GM21723 (cell line): ENCODE results near the gene CSPG4.

Experiments
- ATAC-seq: cut with Tn5 transposase; IDR thresholded peaks from one replicate; pipeline ENCODE4 v1.9.1; 2021; ENCODE audit warnings: mild to moderate bottlenecking, moderate library complexity; ENCODE audit not compliant: unreplicated experiment

The CSPG4 gene

DNA sequence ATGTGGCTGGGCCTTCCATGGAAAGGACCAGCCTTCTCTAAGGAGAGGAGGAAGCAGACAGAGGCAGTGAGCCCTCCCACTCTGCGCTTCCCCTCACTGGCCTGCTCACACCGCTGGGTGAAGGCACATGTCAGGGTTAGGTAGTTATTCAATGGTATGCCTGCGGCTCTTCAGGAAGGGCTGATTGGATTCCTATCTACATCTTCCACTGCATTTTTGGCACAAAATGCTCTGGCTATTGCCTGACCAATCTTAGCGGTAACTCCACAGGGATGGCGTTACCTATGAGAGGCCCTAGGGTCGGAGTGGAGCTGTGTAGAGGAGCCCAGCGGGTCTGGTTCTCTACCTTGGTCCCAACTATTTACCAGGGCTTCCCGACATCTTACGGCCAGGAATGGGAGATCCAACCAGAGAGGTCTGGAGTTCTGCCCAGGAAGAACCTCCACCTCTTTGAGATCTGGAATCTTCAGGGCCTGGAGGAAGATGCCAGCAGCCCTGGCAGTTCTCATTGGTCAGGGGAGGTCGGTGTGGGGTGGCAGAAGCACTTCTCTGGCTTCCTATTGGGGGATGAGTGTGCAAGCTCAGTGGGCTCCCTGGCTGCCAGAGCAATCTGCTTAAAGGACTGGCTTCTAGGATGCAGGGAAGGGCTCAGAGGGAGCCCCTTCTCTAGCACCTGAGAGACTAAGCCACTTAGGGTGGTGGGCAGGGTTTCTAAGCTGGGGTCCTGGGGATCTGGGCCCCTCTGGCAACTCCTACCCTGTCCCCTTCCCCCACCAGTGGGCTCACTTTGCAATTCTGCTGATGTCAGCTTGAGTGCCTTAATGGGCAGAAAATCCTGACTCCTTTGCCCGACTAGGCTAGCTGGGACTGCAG is 40.7 kb downstream of the CSPG4 start:
- ATAC-seq: no peak

- ATAC-seq: no peak
Measured at GRCh38 chr15:75669879-75670212, 42.8 kb downstream of the CSPG4 start.

GRCh38 chr15:75669191-75669878 is 43.3 kb downstream of the CSPG4 start:
- ATAC-seq: no peak

DNA sequence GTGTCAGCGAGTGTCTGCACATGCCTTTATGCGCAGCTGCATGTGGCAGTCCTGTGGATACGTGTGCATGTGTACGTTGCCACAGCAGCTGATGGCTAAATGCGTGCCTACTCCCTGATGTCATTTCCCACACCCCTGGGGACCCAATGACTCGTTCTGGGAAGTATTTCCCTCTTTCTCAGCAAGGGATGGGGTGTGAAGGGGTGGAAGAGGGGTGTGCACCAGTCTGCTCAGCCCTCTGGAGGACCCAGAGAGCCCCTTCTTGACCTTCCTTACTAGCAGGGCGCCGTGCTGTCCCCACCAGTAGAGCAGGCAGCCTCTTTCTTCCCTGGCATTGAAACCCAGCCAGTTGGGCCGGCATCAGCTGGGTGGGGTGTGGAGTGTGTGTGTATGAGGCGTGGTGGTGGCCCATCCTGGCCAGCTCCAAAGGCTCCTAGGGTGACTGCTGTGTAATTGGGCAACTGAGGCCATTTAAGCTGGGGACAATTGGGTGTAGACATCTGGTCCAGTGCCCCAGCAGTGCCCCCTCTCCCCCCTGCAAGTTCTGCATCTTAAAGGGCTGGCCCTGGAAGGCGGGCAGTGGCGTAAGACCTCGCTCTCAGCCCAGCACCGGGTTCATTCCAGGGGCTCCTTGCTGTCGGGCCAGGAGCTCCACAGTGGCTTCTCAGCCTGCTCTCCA is 45.7 kb downstream of the CSPG4 start:
- no peak for ATAC-seq

GRCh38 chr15:75663931-75664421 is 48.7 kb downstream of the CSPG4 start:
- no peak for ATAC-seq

- ATAC-seq: no peak
Measured at GRCh38 chr15:75662823-75663519, 49.7 kb downstream of the CSPG4 start.

DNA sequence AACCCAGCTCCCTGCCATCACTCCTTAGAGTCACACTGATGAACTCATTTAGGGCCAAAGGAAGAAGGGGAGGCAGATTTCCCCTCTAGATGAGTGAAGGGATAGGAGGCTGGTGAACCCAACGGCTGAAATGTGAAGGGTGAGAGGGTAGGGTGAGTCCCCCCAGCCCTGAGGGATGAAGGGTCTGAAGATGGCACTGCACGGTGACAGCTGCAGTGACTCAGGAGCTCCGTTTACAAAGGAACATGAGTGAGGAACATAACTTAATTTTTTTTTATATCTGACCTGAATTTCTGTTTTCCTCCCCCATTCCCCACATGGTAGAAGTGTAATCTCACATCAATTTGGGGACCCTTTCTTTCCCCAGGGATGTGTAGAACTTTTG is 50.9 kb downstream of the CSPG4 start:
- no peak for ATAC-seq

GRCh38 chr15:75661100-75661755 is 51.4 kb downstream of the CSPG4 start:
- no peak for ATAC-seq

DNA sequence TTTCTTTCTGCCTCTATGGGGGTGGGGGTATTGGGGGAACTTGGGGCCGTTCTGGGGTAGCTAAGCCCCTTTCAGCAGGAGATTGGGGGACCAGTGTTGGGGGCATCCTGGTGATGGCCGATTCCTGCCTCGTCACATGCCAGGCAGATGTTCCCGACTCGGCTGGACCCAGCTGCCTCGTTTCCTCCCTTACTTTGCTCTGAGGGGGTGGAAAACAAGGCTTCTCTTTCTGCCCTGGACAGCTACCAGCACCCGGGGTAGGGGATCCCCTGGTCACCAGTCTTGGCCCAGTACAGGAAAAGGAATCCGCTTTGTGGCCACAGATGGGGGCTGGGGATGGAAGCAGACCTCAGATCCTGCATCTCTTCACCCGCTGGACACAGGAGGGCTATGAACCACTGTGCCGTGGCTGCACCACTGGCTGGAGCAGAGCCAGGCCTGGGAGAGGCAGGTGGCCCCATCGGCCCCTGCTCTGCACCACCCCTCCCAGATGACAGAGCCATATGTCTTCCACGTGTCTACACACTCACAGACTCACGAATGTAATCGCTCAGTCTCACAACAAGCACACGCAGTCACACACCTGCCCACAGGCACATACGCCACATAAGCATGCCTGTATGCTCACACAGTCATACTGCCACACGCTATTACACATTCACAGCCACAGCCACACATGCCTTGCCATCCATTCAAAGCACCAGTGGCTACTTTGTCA is 52.6 kb downstream of the CSPG4 start:
- no peak for ATAC-seq

- ATAC-seq: no peak
Measured at GRCh38 chr15:75659141-75659771, 53.4 kb downstream of the CSPG4 start.

GRCh38 chr15:75656813-75657212 is 55.8 kb downstream of the CSPG4 start:
- no peak for ATAC-seq

DNA sequence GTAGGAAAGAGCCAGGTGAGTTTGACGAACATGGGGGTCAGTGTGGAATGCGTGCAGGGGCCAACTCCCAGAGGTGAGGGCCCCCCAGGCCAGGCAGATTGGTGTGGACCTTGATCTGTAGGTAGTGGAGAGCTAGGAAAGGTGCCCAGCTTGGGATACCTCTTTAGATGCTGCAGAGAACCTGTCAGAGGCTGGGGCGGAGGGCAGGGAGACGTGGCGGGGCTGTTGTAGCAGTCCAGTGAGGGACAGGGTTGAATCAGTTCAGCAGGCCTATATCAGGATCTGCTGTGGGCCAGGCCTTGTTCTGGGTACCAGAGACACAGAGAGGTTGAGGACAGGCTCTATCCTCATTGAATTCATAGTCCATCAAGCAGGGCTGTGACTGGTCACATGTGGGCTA is 56.3 kb downstream of the CSPG4 start:
- ATAC-seq: no peak

GRCh38 chr15:75655931-75656330 is 56.7 kb downstream of the CSPG4 start:
- ATAC-seq: no peak

DNA sequence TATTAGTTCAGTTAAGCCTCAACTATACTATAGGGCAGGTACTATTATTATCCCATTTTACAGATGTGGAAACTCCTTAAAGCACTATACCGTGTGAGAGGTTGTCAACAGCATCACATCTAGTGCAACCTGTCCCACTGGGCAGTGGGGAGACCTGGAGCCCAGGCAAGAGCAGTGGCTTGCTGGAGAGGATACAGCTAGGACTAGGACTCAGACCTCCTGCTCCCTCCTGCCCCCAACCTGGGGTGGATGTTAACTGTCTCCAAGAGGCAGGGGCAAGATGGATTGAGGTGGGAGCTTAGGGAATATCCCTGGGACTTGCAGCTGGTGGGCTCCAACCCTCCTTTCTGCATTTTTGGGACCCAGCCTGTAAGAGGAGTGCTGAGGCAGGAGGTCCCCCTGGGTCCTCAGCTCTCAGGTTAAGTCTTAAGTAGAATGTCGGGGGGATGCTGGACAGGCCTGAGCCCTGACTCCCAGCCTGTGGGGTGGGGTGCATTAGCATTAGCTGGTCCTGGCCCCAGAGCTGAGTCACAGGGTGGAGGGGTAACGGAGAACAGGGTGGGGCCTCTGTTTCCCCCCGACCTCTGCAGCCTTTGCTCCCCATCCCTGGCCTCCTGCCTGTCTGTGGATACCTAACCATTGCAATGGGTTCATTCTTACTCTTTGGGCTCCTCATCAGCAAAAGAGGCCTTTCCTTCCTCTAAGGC is 58.3 kb downstream of the CSPG4 start:
- ATAC-seq: no peak

- ATAC-seq: no peak
Measured at GRCh38 chr15:75653347-75653913, 59.2 kb downstream of the CSPG4 start.

GRCh38 chr15:75651810-75652543 is 60.7 kb downstream of the CSPG4 start:
- no peak for ATAC-seq

GRCh38 chr15:75650908-75651809 is 61.5 kb downstream of the CSPG4 start:
- ATAC-seq: no peak
